DMS114 treated with DMSO at 0.1 percent for 48 hours (cell line): Measurements from ENCODE around the gene RHOV.

Experiments
- DNase-seq: peaks from one replicate; lab custom pipeline; 2025; ENCODE audit not compliant: unreplicated experiment; lab: John Stamatoyannopoulos, UW

The RHOV gene

DNA sequence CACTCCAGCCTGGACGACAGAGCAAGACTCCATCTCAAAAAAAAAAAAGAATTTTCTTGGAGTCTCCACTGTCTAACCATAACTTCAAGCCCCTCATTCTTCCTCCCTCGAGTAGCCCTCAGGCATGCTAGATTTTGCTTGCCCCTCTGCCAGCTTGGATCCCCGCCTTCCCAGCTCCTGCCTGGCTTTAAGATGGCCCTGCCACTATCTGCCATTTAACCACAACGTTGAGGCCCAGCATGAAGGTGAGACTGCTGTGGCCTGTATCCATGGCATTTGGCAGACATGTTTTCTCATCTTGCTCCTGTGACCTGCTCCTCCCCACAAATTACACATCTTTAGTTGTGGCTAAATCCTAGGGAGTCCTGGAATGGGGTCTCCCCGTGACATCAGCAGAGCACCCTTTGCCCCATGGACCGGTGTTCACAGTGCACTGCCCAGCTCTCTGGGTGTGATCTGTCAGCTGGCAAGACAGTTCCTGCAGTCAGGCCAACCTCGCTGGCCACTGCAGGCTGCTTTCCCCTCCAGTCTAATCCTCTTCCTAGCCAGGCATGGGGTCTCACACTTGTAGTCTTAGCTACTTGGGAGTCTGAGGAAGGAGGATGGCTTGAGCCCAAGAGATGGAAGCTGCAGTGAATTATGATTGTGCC, 30.6 kb upstream of the RHOV start:
- no peak for DNase-seq

GRCh38 chr15:40902605-40903561, 28.8 kb upstream of the RHOV start:
- DNase-seq = no peak

GRCh38 chr15:40901053-40901443, 27.0 kb upstream of the RHOV start:
- DNase-seq = no peak

DNA sequence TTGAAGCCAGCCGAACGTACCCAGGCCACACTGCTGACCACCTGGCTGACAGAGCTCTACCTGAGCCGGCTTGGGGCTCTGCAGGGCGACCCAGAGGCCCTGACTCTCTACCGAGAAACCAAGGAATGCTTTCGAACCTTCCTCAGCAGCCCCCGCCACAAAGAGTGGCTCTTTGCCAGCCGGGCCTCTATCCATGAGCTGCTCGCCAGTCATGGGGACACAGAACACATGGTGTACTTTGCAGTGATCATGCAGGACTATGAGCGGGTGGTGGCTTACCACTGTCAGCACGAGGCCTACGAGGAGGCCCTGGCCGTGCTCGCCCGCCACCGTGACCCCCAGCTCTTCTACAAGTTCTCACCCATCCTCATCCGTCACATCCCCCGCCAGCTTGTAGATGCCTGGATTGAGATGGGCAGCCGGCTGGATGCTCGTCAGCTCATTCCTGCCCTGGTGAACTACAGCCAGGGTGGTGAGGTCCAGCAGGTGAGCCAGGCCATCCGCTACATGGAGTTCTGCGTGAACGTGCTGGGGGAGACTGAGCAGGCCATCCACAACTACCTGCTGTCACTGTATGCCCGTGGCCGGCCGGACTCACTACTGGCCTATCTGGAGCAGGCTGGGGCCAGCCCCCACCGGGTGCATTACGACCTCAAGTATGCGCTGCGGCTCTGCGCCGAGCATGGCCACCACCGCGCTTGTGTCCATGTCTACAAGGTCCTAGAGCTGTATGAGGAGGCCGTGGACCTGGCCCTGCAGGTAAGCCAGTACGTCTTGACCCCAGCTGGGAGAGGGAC, 26.4 kb upstream of the RHOV start:
- DNase-seq = no peak

DNA sequence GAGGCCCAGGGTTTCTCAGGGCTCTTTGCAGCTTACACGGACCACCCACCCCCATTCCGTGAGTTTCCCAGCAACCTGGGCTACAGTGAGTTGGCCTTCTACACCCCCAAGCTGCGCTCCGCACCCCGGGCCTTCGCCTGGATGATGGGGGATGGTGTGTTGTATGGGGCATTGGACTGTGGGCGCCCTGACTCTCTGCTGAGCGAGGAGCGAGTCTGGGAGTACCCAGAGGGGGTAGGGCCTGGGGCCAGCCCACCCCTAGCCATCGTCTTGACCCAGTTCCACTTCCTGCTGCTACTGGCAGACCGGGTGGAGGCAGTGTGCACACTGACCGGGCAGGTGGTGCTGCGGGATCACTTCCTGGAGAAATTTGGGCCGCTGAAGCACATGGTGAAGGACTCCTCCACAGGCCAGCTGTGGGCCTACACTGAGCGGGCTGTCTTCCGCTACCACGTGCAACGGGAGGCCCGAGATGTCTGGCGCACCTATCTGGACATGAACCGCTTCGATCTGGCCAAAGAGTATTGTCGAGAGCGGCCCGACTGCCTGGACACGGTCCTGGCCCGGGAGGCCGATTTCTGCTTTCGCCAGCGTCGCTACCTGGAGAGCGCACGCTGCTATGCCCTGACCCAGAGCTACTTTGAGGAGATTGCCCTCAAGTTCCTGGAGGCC, 25.6 kb upstream of the RHOV start:
- no peak for DNase-seq

- peak; percentile 75 for DNase-seq
Observed at GRCh38 chr15:40894681-40895448, 20.8 kb upstream of the RHOV start.

DNA sequence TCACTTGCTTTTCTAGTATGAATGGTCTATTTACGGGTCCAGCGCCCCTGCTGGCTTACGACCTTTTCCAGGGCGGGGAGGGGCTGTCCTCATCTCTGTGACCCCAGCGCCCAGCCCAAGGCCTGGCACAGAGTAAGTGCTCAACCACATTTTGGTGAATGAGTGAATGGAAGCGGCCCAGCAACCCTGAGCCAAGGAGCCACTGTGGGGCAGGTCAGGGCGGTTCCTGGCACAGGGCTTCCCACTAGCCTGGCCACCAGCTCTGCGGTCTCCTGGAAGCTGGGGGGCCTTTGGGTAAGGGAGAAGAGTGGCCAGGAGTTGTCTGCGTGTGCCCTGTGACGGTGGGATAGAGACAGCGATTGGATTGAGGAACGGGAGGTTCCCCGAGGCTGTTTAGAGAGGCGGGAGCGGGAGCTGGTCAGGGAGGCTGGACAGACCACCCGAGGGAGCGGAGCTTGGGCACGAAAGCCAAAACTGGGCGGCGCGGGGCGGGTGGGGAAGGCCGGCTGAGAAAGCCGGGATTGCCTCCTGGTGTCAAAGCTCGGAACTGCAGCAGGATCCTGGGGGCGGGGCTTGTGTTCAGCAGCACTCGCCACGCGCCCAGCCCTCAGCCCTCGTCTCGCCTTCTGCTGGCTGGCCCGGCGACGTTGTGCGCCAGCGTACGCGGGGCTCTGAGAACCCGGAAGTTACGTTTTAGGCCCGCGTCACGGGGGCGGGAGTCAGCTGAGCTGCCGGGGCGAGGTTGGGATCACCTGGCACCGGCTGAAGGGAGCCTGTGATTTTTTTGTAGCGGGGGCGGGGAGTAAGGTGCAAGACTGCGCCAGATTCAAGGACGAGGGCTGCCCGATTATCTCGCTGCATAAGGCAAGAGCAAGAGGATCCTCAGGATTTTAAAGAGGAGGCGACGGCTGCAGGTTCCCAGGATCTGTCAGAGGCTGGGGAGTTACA, 20.0 kb upstream of the RHOV start, which contains the start of gene VPS18:
TSS of gene VPS18 (plus strand) at position 718 of the 948 bp plus-strand sequence. CDS start 319 bp downstream, outside the sequence.
- peak; percentile 93 for DNase-seq

DNA sequence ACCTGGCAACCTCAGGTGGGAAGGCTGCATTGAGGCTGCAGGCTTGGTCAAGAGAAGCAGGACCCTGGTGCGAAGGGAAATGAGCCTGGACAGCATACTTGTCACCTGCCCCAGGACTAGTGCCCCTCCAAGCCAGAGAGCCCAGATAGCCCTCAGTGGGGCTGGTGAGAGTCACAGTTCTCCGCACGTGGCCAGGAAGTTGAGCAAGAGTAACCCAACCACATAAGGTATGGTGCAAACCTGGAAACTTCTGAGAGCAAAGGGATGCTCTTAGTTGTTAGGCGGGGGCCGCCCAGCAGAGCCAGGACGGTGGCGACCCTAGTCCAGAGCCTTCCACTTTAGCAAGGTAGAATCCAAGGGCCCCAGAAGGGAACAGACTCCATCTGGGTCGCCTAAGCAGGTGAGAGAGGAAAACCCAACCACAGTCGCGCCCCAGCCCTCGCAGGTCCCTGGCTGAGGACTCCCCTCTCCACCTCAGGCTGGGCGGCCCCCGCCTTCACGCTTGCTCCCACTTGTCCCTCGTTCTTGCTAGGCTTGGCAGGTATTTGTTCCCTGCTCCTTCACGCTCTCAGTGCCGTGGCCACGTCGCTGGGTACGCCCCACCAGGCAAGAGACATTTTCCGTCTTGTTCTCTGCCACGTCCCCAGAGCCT, 19.1 kb upstream of the RHOV start:
- DNase-seq = no peak

DNA sequence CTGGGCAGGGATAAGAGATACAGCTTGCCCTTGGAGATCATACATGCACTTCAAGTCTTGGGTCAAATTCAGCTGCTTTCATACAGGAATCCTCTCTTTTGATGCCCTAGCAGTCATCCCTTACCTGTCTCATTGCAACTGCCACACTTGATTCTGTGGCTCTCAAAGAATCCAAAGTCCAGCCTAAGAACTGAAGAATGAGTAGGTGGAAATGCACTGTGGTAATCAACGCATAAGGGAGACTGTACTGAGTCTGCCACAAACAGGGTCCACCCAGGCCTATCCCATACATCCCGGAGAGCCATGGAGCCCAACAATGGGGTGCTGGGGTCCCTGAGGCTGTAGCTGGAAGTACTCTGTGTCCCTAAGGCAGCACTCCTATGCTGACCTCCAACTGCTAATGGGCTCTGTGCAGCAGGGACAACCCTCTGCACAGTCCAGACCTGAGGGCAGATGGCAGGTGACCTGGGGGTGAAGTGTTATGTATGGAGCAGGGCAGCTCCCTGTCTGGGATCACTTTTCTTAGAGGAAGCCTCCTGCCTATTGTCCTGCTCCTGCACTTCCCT, 18.5 kb upstream of the RHOV start:
- no peak for DNase-seq

DNA sequence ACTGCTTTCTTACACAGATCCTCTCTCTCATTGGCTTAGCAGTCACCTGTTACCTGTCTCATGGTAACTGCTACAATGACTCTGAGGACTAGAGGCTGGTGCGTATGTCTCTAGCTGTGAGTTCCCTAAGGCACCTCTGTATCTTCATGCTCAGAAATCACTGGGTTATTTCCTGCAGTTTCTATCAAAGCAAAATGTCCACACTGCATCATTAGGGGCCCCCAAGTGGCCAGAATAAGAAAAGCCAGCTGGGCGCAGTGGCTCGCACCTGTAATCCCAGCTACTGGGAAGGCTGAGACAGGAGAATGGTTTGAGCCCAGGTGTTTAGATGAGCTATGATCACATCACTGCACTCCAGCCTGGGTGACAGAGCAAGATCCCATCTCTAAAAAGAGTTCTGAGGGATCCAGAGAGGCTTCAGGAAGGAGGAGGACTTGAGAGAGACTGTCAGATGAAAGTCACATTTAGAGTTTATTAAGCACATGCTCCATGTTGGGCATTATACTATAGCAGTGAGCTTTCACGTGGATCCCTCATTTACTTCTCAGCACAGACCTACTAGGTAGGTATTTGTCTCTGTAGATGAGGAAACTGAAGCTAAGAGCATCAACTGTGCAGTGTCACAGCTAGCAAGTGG, 17.9 kb upstream of the RHOV start:
- DNase-seq = no peak

DNA sequence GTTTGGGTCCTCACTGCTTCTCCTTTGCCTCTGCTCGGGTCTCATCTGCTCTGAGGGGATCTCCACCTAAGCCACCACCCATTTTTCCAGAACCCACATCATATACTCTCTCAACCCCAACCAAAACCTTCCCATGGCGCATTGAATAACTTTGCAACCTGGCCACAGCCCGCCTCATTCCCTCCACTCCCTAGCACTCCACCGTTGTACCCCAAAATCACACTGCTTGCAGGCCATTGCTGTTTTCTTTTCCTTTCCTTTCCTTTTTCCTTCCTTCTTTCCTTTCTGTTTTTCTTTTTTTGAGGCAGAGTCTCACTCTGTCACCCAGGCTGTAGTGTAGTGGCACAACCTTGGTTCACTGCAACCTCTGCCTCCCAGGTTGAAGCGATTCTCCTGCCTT, 17.1 kb upstream of the RHOV start:
- DNase-seq = no peak

GRCh38 chr15:40889112-40889511, 15.1 kb upstream of the RHOV start:
- DNase-seq = no peak

GRCh38 chr15:40886586-40886985, 12.6 kb upstream of the RHOV start:
- no peak for DNase-seq

- no peak for DNase-seq
Observed at GRCh38 chr15:40881351-40881750, 7.3 kb upstream of the RHOV start.

GRCh38 chr15:40879609-40880008, 5.6 kb upstream of the RHOV start:
- DNase-seq = no peak

DNA sequence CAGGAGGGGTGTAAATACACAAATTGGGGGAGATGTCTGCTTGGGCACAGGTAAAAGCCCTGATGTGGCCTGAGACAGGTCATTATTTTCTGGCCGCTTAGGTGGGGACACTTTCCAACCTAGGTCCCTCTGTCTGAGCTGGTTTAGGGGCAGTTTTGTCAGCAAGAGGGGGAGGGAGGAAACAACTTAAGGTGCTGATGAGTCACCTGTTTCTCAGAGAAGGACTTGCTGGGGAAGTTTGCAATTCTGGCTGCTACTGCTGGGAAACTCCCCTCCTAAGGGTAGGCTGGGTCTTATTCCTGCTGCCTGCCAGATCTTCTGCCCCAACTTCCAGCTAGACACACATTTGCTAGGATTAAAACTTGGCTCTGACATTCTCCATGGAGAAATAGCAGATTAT, 4.8 kb upstream of the RHOV start:
- no peak for DNase-seq

DNA sequence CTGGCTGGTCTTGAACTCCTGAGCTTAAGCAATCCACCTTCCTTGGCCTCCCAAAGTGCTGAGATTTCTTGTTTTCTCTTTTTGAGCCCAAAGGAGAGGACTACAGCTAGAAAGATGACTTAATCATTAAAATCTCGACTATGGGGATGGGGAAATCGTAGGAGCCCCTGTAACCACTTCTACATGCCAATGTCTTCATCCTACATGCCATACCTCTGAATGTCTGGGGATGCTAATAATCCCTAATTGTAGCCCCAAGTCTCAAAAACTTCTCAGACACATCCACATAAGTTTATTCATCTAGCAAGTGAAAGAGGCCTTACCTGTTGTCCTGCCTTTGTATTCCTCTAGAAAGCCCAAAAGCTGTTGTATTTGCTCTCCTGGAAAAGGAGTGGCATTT, 3.7 kb upstream of the RHOV start:
- no peak for DNase-seq
